OCI-LY3 (cell line): ENCODE measurements around the gene PFDN5.

Experiments used
- H2AFZ ChIP-seq: fragments of 200-600, 300-600 bp; shearing (Covaris generic); 2 replicates; pipeline ENCODE4 v1.6.0; 2014; ENCODE audit warnings: antibody characterized with exemption, low read depth, low read length
- H3K27ac ChIP-seq: fragments of 200-600, 300-600 bp; sonication (generic); 2 replicates; pipeline ENCODE4 v1.5.1; 2014; ENCODE audit warnings: mild to moderate bottlenecking, low read length, moderate library complexity, mixed read lengths
- H3K27me3 ChIP-seq: fragments of 200-600, 300-600 bp; sonication (generic); 2 replicates; pipeline ENCODE4 v1.6.1; 2014; ENCODE audit warnings: low read depth, low read length, mixed read lengths
- H3K36me3 ChIP-seq: fragments of 200-600, 300-600 bp; sonication (generic); replicated peaks from 2 replicates; pipeline ENCODE3; 2014; ENCODE audit warnings: low read depth, low read length, mixed read lengths
- H3K4me1 ChIP-seq: fragments of 300-600, 200-600 bp; sonication (generic); 2 replicates; pipeline ENCODE4 v1.6.1; 2014; ENCODE audit warnings: low read length, mixed read lengths
- H3K4me2 ChIP-seq: fragments of 200-600, 300-600 bp; sonication (generic); 2 replicates; pipeline ENCODE4 v1.6.1; 2014; ENCODE audit warnings: low read length, mixed read lengths
- H3K4me3 ChIP-seq: fragments of 300-600, 200-600 bp; sonication (generic); 2 replicates; pipeline ENCODE4 v1.5.1; 2014; ENCODE audit warnings: antibody characterized with exemption, mild to moderate bottlenecking, low read length, moderate library complexity
- H3K79me2 ChIP-seq: fragments of 300-600, 200-600 bp; shearing (Covaris generic); 2 replicates; pipeline ENCODE4 v1.6.1; 2014; ENCODE audit warnings: mild to moderate bottlenecking, low read length, mixed read lengths
- H3K9ac ChIP-seq: fragments of 300-600, 200-600 bp; shearing (Covaris generic); 2 replicates; pipeline ENCODE4 v1.6.0; 2014; ENCODE audit warnings: mild to moderate bottlenecking, low read length, moderate library complexity
- H3K9me3 ChIP-seq: fragments of 200-600, 300-600 bp; shearing (Covaris generic); 2 replicates; pipeline ENCODE4 v1.6.1; 2014; ENCODE audit warnings: low read length, mixed read lengths; ENCODE audit not compliant: insufficient read depth
- H4K20me1 ChIP-seq: fragments of 200-600, 300-600 bp; sonication (generic); 2 replicates; pipeline ENCODE4 v1.6.1; 2016; ENCODE audit warnings: low read length, mixed read lengths; ENCODE audit not compliant: insufficient read depth
- EZH2phosphoT487 ChIP-seq: fragments of 200-600 bp; shearing (Covaris generic); IDR thresholded peaks from 2 replicates; pipeline ENCODE4 v1.6.1; 2018; ENCODE audit warnings: antibody characterized with exemption, mixed run types, low read depth
- TF ChIP-seq, protein P1 (sequence below): fragments of 200-600, 300-600 bp; sonication (generic); IDR thresholded peaks from 2 replicates; pipeline ENCODE4 v1.5.1; 2014; ENCODE audit warnings: antibody characterized with exemption, low read length, low read depth

Gene PFDN5

DNA sequence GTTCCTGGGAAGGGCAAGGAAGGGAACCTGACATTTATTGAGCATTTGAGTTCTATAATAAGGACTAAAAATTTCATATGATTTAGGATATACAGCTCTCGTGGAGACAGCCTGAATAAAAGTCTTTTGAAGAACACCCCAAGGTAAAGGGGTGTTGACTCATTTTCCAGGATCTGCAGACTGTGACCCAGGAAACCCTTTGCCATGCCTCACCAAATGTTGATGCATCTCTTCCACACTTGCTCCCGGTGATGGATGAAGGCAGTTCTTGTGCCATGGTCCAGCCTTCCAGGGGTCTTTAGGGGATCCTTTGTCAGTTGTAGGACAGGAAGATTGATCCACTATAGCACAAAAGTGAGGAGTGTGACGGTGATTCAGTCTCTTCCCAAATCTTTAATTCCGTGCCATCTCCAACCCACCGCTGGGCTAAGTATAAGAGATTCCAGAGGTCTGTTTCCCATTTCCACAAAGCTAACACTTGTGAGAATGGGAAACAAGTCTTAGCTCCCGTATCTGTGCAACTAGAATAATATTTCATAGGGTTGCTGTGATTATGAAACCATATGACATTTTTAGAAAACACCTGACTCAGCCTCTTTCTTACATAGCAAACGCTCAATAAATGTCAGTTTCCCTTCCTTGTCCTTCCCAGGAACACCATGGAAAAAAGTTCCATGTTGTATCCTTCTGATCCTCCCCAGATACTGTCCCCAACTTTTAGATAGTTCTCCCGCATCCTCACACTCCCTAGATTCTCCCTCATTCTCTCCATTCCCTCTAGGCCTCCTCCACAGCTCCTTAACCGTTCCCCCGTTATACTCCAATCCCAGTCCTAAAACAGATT, 25.2 kb downstream of the PFDN5 start:
- H3K4me1 ChIP-seq: peaks cover 16% of the 10 kb centered on the region
- H3K79me2 ChIP-seq: peaks cover 7% of the 10 kb centered on the region
- H2AFZ ChIP-seq: no peak overlapping the region
- no peaks in the 10 kb centered on the region for H3K27me3 ChIP-seq
- peak overlapping the region; percentile 86 for H3K4me3 ChIP-seq
- peak overlapping the region; percentile 84; the same call in 1 of the 2 replicates for H3K27ac ChIP-seq
- TF ChIP-seq, protein P1, sequence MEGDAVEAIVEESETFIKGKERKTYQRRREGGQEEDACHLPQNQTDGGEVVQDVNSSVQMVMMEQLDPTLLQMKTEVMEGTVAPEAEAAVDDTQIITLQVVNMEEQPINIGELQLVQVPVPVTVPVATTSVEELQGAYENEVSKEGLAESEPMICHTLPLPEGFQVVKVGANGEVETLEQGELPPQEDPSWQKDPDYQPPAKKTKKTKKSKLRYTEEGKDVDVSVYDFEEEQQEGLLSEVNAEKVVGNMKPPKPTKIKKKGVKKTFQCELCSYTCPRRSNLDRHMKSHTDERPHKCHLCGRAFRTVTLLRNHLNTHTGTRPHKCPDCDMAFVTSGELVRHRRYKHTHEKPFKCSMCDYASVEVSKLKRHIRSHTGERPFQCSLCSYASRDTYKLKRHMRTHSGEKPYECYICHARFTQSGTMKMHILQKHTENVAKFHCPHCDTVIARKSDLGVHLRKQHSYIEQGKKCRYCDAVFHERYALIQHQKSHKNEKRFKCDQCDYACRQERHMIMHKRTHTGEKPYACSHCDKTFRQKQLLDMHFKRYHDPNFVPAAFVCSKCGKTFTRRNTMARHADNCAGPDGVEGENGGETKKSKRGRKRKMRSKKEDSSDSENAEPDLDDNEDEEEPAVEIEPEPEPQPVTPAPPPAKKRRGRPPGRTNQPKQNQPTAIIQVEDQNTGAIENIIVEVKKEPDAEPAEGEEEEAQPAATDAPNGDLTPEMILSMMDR: no peak
- no peak for TF ChIP-seq EZH2phosphoT487
- H3K9me3 ChIP-seq: no peaks in the 10 kb centered on the region
- H3K36me3 ChIP-seq: peaks cover 10% of the 10 kb centered on the region
- no peaks in the 10 kb centered on the region for H4K20me1 ChIP-seq
- peak overlapping the region; percentile 87 for H3K9ac ChIP-seq
- H3K4me2 ChIP-seq: peak overlapping the region; percentile 89

DNA sequence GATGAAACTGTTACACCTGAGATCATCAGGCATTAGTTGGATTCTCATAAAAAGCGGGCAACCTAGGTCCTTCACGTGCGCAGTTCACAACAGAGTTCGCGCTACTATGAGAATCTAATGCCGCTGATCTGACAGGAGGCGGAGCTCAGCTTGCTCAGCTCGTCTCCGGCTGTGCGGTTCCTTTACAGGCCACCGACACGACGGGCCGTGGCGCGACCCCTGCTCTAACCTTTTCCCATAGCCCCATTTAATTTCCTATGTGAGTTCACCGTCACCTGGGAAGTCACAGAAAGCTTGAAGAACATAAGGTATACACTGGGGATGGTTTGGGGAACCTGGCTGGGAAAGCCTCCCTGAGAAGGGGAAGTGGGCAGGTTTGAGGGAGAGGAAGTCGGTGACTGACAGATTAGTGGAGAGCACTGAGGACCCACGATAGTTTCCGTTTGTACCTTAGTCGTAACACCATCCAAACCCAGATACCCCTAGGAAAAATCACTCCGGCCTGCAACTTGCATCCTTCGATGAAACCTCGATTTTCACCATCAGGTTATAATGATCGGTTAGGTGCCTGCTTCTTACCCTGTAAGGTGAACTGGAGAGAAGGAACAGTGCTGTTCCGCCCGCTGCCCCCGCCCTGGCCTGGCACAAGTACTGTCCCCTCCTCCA, 28.9 kb downstream of the PFDN5 start:
- Histone ChIP-seq H3K4me2 (peak overlapping the region; percentile 73), H3K27me3 (peaks cover 18% of the 10 kb centered on the region), H3K9ac (peak overlapping the region; percentile 94), H3K9me3 (no peaks in the 10 kb centered on the region), H4K20me1 (no peaks in the 10 kb centered on the region), H3K27ac (peak overlapping the region; percentile 75), H3K4me1 (peaks cover 25% of the 10 kb centered on the region), H3K4me3 (peak overlapping the region; percentile 86), H2AFZ (peak overlapping the region; percentile 60), H3K36me3 (peaks cover 2% of the 10 kb centered on the region), H3K79me2 (peaks cover 7% of the 10 kb centered on the region)
- TF ChIP-seq EZH2phosphoT487: no peak
- TF ChIP-seq, protein P1: no peak

DNA sequence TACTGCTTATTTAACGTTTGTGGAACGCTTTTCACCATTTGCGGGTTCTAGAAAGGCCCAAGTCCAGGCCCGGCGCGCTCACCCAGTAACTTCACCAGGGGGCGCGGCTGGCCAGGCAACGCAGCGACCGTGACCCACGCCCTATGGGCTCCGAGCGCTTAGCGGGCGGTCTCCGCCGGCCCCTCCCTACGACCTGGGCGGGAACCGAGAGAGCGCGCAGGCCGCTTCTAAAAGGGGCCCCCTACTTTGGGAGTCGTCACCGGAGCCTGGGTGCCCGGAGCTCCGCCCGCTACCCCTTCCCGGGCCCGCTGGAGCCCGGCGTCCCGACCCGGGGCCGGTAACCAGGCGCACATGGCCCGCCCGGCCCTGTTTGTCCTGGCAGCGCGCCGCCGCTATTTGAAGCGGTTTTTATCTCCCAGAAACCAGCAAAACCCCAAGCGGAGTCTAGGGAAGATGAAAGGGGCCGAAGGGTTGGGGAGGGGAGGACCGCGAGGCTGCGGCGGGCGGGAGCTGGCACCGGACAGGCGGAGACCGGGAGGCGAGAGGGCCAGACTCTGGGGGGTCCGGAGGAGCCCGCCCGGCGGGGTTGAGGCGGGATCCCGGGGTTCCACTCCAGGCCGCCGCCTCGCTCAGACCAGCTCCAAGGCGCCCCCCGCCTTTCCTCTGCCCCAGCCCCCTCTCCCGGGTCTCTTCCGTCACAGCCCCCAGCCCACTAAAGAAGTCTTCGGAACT, 29.6 kb downstream of the PFDN5 start:
- TF ChIP-seq, protein P1: peak; percentile 76
- no peak for TF ChIP-seq EZH2phosphoT487
- Histone ChIP-seq H3K27ac (peak overlapping the region; percentile 75), H3K4me3 (peak overlapping the region; percentile 86), H3K9me3 (no peaks in the 10 kb centered on the region), H3K36me3 (no peaks in the 10 kb centered on the region), H3K79me2 (peaks cover 7% of the 10 kb centered on the region), H3K4me1 (peaks cover 25% of the 10 kb centered on the region), H3K9ac (peak overlapping the region; percentile 94), H2AFZ (peak overlapping the region; percentile 60), H3K27me3 (peaks cover 18% of the 10 kb centered on the region), H3K4me2 (peak overlapping the region; percentile 73), H4K20me1 (no peaks in the 10 kb centered on the region)
